ENCODE results near the gene BAD.

BAD gene

GRCh38 chr11:64241491-64242374 lies 42.7 kb downstream of the BAD start:
- peak; percentile 98 for DNase-seq

GRCh38 chr11:64241241-64241490 lies 43.3 kb downstream of the BAD start:
- no peak for DNase-seq

- DNase-seq, result peak; percentile 96
These were observed 43.8 kb downstream of the BAD start, which contains the start of gene FKBP2 for GRCh38 chr11:64240435-64241240. TSS of gene FKBP2 (plus strand) at chr11:64241095. CDS start at chr11:64242388, 1,293 bp downstream.

- no peak for DNase-seq
These were observed 44.6 kb downstream of the BAD start for GRCh38 chr11:64239662-64240434.

- DNase-seq, result no peak
These were observed 45.5 kb downstream of the BAD start for GRCh38 chr11:64238999-64239398.

GRCh38 chr11:64238076-64238475 lies 46.4 kb downstream of the BAD start:
- DNase-seq, result no peak

GRCh38 chr11:64237484-64237951 lies 46.9 kb downstream of the BAD start:
- no peak for DNase-seq

GRCh38 chr11:64235437-64236161 lies 48.9 kb downstream of the BAD start:
- DNase-seq, result no peak

- peak; percentile 52 for DNase-seq
These were observed 49.7 kb downstream of the BAD start for GRCh38 chr11:64234647-64235379.

GRCh38 chr11:64233913-64234586 lies 50.4 kb downstream of the BAD start, which contains the start of gene VEGFB:
TSS of gene VEGFB (plus strand) at chr11:64234584. CDS start at chr11:64234834, 250 bp downstream.
- peak; percentile 65 for DNase-seq

- no peak for DNase-seq
These were observed 51.5 kb downstream of the BAD start for GRCh38 chr11:64232967-64233315.

- no peak for DNase-seq
These were observed 52.1 kb downstream of the BAD start for GRCh38 chr11:64232182-64232966.

GRCh38 chr11:64231546-64231945 lies 52.9 kb downstream of the BAD start:
- DNase-seq, result no peak

- DNase-seq, result no peak
These were observed 53.5 kb downstream of the BAD start for GRCh38 chr11:64230985-64231365.

- peak; percentile 96 for DNase-seq
These were observed 54.1 kb downstream of the BAD start, which contains the start of gene DNAJC4 for GRCh38 chr11:64230171-64230984. TSS of gene DNAJC4 (plus strand) at chr11:64230548. CDS start at chr11:64230855, 307 bp downstream.

- no peak for DNase-seq
These were observed 54.7 kb downstream of the BAD start for GRCh38 chr11:64229744-64230170.

- DNase-seq, result no peak
These were observed 55.2 kb downstream of the BAD start for GRCh38 chr11:64229090-64229743.

GRCh38 chr11:64227405-64227956 lies 57.0 kb downstream of the BAD start:
- no peak for DNase-seq
